Right hindlimb (tissue), 1 donor: ENCODE data around the gene RGL4.

Source experiments
- DNase-seq: peaks from one replicate; pipeline ENCODE4 v3.0.0-alpha.2; 2018

The RGL4 gene

DNA sequence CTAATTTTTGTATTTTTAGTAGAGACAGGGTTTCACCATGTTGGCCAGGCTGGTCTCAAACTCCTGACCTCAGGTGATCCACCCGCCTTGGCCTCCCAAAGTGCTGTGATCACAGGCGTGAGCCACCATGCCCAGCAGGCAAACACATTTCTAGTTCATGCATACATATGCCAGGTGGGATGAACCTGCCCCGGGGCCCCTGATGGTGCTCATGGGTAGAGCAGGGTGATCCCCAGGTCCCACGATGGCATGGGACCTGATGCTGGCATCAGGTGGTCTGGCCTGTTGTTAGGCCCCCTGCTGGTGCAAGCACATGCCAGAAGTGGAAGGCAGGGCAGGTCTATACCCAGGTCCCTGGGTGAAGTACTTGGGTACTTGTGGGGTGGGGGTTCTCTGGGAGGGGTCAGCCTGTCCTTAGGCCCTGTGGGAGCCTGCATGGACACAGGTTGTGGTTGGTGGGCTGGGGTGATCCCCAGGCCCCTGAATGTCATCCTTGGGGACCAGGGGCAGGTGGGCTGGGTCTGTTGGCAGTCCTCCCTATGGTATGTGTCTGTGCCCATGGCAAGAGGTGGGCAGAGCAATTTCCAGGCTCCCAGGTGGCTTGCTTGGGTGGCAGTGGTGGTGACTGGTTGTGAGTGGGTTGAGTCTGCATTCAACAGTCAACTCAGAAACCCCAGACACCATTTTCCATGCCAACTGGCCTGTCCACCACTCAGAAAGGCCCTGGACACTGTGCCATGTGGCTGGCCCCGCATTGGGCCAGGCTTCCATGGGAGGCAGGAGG lies 9.6 kb upstream of the RGL4 start:
- no peak for DNase-seq

DNA sequence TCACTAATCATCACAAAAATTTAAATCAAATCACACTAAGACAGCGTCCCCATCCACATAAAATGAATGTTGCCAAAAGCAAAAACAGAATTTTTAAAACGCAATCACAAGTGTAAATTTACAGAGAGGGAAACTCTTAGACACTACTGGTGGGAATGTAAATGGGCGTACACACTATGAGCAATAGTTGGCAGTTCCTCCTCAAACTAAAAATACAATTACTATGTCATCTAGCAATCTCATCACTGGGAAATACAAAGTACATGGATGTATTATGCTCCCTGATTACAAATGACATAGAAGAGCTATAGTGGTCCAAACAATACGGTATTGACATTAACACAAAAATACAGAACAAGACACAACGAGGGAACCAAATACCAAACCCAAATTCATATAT lies 8.7 kb upstream of the RGL4 start:
- DNase-seq = no peak

DNA sequence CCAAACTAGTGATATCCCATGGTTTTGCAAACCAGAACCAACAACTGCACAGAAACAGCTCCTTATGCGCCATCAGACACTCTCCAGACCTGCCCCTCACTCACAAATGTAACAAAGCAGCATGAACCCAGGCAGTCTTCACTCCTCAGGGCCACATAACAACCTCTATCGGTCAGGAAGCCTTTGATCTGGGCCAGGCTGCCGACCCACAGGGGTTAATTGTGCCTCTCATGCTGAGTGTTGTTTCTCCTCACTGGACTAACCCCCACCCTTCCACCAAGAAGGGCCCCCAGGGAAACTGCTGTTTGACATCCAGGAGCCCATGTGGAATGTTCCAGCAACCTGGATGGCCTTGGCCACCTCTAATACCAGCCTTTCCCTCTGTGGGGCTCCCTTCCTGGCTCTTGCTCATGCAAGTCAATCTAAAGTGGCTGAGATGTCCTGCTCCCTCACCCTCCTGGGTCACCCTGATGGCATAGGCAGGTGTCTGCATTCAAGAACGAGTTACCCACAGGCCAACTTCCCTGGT lies 7.9 kb upstream of the RGL4 start:
- DNase-seq = no peak

DNA sequence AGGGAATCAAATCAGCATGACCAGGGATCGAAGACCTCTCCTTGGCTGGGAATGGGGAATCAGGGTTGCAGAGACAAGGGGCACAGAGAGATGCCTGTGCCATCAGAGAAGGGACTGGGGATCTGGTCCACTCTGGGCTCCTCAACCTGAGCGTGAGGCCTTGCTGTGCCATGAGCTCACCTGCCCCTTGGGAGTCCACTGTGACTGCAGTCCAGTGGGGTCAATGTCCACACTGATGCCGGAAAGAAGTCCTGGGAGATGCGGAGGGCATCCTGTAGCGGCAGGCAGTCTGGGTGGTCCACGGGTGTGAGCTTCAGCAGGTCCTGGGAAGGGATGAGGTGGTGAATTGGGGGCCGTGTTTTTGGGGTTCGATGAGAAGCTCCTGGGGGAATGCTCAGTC lies 7.3 kb upstream of the RGL4 start:
- no peak for DNase-seq

DNA sequence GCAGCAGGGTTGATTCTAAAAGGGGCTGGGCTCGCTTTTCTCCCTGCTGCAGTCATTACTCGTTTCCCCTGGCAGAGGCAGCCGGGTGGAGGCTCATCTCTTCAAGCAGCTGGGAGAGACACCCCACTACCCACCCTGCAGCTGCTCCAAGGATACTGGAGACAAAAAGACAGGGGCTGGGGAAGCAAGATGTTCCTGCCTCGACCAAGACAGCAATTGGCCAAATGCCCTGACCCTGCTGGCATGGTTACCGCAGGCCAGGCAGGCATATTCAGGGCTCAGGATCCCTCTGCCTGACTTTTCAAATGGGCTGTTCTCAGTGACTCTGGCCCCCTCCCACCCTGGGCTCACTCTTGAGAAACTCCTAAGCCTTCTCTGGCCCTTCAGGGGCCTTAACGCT lies 6.8 kb upstream of the RGL4 start:
- DNase-seq = no peak

DNA sequence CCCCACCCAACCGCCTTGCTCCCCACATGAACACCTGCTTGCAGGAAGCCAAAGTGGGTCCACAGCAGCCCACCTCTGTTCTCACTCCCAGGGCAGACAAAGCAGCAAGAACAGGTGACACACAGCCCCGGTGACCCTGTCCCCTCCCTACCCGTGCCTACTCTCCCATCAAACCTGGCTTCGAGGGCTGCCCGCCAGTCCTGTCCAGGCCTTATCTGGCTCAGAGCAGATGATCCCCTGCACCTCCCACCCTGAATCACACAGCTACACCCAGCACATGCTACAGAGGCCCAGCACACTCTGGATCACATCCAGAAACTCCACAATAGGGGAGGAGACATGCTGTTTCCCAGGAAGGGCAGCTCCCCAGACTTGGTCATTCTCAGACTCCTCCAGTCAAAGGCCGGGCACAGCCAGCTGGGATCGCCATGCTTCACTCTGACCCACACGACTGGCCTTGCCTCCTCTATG lies 6.2 kb upstream of the RGL4 start:
- DNase-seq = no peak

DNA sequence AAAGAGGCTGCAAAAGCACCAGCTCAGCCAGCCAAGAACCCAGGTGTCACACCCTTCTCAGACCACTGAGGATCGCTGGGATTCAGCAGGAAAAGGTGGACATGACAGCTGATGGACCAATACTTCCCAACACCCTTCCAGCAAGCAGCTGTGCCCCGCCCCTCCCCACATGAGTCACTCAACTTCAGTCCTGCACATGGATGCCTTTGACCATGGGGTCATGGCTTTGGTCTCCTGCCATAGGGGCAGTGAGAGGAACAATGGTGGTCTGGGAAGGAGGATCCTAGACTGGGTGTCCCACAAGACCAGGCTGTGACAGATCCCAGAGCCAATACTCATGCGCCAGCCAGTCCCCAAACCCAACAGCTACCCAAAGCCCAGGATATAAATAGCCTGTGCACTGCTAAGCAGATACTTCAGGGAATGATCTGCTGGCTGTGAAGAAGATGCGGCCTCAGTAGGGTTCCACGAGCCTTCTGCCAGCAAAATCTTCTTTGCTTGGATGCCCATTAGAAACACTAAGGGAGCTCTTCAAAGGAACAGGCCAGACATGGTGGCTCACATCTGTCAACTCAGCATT lies 5.5 kb upstream of the RGL4 start:
- DNase-seq = no peak

DNA sequence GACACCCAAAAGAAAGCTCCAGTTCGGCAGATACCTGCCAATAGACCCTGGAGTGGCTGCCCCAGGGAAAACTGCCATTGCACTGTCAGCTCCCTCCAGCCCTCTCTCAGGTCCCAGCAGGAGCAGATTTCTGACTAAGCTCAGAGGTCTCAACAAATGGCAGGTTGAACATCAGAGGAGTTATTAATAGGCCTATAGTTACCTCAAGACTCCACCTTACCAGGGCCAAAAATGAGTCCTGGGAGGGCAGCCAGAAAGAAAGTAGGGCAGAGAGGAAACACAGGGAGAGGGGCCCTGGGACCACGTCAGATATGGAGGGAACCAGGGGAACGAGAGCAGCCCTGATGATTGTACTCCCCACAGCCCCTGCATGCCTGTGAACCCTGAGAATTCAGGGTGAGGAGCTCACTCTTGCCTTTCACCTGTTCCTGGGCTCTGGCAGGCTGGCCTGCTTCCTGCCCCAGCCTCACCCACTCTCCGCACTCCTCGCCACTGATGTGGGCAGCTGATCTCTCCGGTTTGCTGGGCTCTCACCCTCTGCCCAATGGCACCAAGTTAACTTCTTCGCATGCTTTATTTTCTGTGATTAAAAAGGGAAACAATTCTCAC lies 4.3 kb upstream of the RGL4 start:
- DNase-seq = no peak

DNA sequence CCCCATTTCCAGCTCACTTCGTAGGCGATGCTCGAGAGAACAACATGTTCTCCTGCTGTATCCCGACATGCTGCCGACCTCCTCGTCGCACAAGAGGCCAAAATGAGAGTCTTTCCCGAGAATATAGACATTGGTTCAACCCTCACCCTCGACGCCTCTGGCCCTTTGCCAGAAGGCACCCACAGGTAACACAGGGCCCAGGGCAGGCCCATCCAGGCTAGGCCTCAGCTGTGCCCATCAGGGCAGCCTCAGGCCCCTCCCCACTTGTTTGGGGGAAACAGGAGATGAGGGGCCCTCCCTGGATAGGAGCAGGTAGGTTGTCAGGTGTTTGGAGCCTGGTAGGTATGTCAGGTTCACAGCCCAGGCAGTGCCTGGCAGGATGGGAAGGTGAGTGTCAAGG lies 2.7 kb upstream of the RGL4 start:
- DNase-seq = no peak

DNA sequence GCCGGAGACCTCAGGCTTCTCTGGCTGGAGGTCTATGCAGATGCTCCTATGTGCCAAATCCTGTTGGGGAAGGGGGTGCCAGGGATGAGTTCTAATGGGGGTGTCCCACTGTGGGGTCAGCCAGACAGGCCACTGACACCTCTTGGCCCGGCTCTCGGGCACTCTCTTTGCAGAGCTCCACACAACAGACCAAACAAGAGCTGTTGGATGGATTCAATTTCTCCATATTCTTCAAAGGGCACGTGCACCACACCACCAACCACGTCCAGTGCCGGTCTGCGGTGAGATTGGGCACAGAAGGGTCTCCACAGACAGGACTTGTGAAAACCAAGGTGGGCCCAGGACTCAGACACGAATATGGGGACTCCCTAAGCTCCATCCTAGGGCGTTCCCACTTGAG lies 2.2 kb upstream of the RGL4 start:
- no peak for DNase-seq

DNA sequence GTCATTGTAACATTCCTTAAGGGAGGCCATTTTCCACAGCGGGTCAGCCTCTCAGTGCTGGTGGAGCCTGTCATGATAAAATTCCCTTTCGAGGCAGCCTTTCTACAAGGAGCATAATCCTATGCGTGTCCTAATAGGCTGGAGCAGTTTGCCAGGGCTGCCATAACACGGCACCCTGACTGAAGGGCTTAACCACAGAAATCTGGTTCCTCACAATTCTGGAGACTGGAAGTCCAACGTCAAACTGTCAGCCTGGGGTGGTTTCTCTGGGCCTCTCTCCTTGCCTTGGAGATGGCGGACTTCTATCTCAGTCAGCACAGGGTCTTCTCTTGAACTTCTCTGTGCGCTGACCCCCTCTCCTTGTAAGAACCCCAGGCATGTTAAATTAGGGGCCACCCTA lies 1.4 kb upstream of the RGL4 start:
- DNase-seq = no peak

DNA sequence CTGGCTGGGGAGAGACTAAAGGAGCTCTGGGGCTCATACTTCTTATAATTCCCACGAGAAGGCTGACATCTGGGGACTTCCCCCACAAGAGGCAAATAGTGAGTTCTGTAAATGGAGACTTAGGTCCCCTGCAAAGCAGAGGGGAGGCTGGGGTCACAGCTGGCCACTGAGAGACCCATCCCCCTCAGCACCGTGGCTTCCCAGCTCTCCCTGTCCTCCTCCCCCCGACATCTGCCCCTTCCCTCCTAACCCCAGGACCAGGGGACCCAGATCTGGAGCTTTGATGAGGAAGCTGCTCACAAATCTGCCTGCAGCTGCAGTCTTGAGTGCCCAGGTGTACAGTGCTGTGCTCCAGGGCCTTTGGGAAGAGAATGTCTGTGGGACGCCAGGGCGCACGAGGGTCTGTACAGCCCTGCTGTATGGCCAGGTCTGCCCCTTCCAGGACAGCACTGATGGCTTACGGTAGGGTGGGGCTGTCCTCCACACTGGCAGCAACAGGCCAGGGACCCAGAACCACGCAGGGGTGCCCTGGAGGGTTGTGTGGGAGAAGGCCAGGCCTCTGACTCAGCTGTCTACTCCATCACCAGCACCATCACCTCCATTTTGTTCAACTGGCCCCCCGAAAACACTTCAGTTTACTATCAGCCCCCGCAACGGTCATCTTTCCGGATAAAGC lies 1.1 kb downstream of the RGL4 start:
- DNase-seq = no peak

DNA sequence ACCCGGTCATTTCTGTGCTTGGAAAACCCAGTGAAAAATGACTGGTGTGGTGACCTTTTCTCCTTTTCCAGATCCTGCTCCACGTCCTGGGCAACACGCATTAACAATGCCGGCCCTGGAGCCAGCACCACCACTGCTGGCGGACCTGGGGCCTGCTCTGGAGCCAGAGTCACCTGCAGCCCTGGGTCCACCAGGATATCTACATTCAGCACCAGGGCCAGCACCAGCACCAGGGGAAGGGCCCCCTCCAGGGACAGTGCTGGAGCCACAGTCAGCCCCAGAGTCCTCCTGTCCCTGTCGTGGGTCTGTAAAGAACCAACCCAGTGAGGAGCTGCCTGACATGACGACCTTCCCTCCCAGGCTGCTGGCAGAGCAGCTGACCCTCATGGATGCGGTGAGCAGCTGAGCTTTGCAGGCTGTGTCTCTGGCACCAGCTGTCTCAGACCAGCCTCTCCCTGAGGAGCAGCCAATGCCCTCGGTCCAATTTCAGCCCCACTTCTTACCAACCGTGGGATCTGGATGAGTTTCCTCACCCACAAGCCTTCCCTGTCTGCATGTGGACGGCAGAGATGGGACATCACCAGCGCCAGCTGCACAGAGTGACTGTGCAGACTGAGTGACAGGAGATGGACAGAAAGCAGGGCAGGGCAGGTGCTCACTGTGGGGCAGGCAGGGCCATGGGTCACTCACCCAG lies 1.9 kb downstream of the RGL4 start:
- peak; percentile 49 for DNase-seq

DNA sequence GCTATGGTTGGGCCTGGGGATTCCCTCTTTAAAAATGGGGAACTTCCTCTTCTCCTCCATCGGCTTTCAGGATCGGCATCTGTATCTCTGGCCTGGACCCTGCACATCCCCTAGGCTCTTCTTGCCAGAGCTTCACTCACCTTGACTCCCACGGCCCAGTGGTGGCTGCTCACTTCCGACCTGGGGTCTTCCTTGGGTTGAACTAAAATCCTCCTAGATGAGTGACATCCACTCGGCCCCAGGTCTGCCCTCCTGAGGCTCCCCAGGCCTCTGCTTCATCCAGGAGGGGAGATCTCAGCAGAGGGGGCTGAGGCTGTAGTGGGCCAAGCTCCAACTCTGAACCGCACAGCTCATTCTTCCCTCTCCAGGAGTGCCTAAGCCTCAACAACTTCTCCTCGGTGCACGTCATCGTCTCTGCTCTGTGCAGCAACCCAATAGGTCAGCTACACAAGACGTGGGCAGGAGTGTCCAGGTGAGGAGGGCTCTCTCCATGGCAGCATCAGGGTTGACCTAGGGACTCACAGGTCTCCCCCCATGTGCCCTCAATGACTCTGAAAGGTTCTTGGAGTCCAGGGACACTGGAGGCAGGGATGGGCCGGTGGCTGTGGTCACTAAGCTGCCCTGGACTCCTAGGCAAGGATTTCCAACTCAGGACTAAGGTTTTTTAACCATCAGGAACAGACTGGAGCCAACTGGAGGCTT lies 3.3 kb downstream of the RGL4 start:
- DNase-seq = no peak

DNA sequence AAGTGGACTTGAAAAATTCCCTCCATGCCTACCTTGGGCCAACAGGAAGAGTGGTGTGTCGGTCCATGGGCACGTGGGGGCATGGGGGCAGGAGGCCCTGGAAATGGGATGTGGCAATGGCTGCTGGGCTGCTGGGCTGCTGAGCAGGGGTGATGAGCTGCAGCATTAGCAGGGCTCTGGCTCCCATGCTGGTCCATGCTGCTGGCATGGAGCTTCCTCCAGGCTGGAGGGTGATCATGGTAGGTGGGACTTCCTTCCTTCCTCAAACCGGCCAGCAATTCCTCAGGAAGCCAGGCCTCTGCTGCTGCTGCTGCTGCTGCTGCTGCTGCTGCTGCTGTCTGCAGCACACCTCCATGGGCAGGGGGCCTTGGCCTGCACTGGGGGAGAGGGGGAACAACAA lies 4.3 kb downstream of the RGL4 start:
- DNase-seq = no peak

DNA sequence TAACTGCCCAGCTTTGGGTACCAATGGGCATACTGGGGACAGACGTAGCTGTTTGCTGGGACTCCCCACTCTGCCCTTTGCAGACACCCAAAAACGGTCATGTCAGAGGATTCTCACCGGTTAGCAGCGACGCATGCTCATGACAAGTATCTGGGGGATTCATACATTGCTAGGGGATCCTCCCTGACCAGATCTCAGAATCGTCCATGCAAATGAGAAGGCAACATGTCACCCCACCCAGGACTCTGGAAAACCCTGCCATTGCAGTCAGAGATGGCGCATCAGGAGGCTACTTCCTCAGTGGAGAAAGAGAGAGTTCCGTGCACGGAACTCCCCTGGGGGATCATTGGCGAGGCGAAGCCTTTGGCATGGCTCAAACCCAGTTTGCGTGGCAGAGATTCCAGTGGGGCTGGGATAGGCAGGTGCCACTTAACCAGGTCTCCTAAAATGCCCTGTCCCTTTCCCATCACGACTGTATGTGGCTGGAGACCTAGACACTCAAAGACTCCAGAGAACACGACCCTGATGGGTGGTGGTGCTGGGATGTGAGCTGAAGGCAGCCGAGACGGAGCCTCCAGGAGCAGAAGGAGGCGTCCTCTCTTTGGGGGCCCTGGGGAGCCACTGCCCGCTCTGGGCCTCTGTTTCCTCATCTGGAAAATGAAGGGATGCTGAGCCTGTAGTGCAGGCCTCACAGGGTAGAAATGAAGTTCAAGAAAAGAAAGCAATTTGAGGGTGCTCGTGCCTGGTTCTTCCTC lies 4.9 kb downstream of the RGL4 start:
- no peak for DNase-seq

DNA sequence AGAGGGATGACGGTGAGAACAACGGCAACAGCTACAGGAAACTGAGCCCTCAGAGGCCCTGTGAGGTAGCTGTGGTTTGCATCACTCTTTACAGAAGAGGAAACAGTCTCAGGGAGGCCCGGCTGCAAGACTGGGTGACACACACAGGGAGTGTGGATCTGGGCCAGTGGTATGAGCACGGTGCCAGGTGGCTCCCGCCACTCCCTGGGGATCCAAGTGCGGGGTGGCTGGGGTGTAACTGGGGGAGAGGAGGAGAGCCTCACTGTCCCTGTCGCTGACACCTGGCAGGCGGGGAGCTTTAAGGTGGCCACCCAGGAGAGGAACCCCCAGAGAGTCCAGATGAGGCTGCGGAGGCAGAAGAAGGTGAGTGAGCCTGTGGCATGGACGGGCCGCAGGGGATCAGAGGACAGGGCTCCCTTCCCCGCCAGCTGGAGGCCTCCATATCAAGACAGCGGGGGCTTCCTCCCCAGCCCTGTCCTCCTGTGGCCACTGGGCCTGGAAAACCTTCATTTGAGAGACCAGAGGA lies 5.6 kb downstream of the RGL4 start:
- DNase-seq = no peak

DNA sequence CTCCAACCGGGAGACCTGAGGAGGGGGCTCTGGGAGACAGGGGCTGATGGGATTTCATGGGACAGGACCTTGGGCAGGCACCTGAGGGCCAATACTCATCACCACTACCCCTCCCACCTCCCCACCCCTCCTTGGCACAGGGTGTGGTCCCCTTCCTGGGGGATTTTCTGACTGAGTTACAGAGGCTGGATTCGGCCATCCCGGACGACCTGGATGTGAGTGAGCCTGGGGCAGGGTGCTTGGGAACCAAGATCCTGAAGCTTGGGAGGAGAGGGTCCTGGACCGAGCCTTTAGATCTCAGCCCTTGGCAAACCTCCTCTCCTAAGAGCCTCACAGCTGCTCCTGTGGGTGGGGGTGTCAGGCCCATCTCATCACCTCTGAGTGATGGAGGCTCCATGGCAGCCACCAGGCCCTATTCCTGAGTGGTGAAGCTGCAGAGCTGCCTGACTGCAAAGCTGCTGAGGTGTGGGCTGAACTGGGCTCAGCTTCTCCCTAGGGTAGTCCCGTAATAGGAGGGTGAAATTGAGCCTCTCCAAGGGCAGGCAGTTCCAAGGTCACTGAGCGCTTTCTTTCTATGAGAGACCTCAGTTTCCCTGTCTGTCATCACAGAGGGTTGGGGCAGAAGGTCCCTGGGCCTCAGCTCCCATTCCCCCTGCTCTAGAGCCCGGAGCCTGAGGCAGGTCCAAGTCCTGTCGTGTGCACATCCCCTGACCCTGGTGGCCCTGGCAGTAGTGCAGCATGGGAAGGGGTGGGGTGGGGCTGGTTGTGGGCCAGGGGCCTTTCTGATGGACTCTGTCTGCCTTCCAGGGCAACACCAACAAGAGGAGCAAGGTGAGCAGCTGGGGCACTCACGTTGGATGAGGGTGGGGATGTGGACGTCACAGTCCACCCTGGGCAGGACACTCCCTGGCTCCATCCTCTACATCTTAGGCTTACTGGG lies 6.5 kb downstream of the RGL4 start:
- DNase-seq = no peak

DNA sequence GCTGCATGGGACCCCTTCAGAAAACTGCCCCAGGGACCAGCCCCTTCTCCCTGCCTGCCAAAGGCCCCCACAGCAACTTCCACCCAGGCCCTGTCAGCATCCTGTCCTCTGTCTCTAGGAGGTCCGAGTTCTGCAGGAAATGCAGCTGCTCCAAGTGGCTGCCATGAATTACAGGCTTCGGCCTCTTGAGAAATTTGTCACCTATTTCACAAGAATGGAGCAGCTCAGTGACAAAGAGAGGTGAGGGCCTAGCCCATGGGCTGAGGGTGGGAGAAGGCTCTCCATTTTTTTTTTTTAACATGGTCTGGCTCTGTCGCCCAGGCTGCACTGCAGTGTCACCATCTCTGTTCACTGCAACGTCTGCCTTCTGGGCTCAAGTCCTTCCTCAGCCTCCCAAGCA lies 7.3 kb downstream of the RGL4 start:
- no peak for DNase-seq

DNA sequence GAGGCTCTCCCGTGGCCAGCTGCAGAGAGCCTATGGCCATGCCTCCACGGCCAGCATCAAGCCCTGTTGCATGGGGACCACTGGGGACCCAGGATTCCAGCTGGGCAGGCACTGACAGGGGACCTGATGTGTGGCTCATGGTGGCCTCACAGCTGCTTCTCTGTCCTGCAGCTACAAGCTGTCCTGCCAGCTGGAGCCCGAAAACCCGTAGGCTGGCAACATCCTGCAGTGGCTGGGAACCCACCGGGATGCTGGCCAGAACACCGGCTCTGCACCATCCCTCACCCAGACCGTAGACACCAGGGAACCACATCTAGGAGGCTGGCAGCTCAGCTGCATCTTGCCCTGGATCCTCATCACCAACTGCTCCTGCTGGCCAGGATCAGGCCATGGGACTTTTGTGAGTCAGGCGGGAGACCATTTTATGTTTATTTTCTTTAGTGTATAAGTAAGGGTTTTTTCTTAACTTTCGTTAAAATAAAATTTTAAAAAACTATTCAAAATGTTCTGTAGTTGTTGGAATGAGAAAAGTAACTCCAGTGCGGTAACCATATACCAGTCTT lies 7.9 kb downstream of the RGL4 start:
- no peak for DNase-seq
